ENCODE results near the gene INAFM2.

DNA sequence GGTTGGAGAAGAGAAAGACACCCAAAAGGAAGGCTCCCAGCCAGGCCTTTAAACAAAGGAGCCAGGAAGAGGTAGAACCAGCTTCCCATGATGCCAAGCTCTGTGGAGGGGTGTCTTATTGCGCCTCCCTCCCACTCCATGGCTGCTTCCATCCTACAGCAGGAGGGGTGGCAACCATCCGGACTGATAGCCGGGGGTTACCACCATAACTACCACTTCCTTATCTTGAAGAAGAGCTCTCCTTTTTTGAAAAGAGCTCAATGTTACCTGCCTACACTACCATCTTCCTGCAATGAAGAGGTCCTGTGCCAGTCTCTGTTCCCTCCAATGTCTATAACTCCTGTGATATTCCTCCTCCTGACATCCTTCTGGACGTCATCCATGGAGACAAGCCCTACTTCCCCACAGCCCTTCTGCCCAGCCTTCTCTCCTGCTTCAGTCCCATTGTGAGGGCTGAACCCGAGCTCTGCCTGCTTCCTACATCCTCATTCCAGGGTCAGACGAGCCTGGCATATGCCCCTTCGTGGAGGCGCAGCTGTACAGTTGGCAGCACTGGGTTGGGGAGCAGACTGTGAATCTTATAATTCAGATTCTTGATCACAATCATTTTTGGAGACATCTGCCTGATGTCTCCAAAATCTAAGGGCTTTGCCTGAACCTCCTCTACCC lies 8.8 kb downstream of the INAFM2 start:
- TF ChIP-seq, protein P1, sequence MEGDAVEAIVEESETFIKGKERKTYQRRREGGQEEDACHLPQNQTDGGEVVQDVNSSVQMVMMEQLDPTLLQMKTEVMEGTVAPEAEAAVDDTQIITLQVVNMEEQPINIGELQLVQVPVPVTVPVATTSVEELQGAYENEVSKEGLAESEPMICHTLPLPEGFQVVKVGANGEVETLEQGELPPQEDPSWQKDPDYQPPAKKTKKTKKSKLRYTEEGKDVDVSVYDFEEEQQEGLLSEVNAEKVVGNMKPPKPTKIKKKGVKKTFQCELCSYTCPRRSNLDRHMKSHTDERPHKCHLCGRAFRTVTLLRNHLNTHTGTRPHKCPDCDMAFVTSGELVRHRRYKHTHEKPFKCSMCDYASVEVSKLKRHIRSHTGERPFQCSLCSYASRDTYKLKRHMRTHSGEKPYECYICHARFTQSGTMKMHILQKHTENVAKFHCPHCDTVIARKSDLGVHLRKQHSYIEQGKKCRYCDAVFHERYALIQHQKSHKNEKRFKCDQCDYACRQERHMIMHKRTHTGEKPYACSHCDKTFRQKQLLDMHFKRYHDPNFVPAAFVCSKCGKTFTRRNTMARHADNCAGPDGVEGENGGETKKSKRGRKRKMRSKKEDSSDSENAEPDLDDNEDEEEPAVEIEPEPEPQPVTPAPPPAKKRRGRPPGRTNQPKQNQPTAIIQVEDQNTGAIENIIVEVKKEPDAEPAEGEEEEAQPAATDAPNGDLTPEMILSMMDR (conservative IDR thresholded peaks at IDR 0.05 in 1 of 2, IDR thresholded peaks at IDR 0.05 in 1 of 2; ENCODE audit: extremely low read depth in 1 of 2, insufficient read depth in 1 of 2, low read depth in 1 of 2, low read length in 2 of 2), result no peak
- no peak for TF ChIP-seq EZH2 (IDR thresholded peaks at IDR 0.05; ENCODE audit: borderline replicate concordance, low read length)

Data from mammary epithelial cell (primary cell).